NT2/D1 (cell line): Measurements from ENCODE around the gene SNCB.

Experiments used
- SUZ12 ChIP-seq: IDR thresholded peaks from 2 replicates; pipeline ENCODE4 v1.6.1; 2011; ENCODE audit not compliant: insufficient read length, insufficient read depth; ENCODE audit errors: extremely low read depth
- YY1 ChIP-seq: IDR thresholded peaks from 2 replicates; pipeline ENCODE4 v1.6.1; 2011; ENCODE audit not compliant: insufficient read length, insufficient read depth
- ZNF274 ChIP-seq: IDR thresholded peaks from 2 replicates; pipeline ENCODE4 v1.6.1; 2011; ENCODE audit warnings: mild to moderate bottlenecking, low read depth, low read length

GRCh38 chr5:176577312-176578176, 52.8 kb downstream of the SNCB start:
- TF ChIP-seq ZNF274, result no peak
- no peak for TF ChIP-seq YY1
- TF ChIP-seq SUZ12, result no peak
